GM23248 (cell line): Measurements from ENCODE around the gene NMRK1.

Experiments used
- EZH2 ChIP-seq: fragments of 200-600 bp; sonication (generic); IDR thresholded peaks from 2 replicates; pipeline ENCODE4 v1.6.1; 2018; ENCODE audit warnings: antibody characterized with exemption, mild to moderate bottlenecking; ENCODE audit not compliant: insufficient read depth, poor library complexity, severe bottlenecking
- EZH2phosphoT487 ChIP-seq: fragments of 200-600 bp; sonication (generic); IDR thresholded peaks from 2 replicates; pipeline ENCODE4 v1.6.1; 2018; ENCODE audit warnings: antibody characterized with exemption, moderate library complexity, mild to moderate bottlenecking, low read depth; ENCODE audit not compliant: insufficient read depth

DNA sequence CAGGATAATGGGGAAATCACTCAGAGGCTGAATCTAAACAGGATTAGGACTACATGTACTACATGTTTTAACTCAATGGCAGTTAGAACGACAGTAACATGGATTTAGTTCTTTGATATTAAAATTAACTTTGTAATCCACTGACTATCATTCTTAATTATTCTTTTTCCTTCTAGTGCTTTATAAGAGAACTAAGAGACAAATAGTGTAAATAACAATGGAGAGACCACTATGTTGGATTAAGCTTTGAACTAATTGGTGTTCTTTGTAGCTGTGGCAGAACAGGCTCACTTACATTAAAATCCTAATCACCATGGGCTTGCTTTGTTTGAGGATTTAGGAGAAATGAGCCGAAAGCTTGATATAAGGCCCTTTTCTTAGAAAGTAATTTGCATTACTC, 18.8 kb downstream of the NMRK1 start:
- TF ChIP-seq EZH2, result no peak
- no peak for TF ChIP-seq EZH2phosphoT487
